ENCODE measurements around the gene SF3B4. TPM values are rescaled to one million over a fixed set of nuclear protein-coding genes. Genes with fewer than 3 reads are reported as not detected.
A peak's percentile ranks its signal among the peaks of the same experiment; 100 is the strongest.

SF3B4 gene
- total RNA-seq, 2 donors from 2014 or later, result 85.8 to 93.8 TPM

DNA sequence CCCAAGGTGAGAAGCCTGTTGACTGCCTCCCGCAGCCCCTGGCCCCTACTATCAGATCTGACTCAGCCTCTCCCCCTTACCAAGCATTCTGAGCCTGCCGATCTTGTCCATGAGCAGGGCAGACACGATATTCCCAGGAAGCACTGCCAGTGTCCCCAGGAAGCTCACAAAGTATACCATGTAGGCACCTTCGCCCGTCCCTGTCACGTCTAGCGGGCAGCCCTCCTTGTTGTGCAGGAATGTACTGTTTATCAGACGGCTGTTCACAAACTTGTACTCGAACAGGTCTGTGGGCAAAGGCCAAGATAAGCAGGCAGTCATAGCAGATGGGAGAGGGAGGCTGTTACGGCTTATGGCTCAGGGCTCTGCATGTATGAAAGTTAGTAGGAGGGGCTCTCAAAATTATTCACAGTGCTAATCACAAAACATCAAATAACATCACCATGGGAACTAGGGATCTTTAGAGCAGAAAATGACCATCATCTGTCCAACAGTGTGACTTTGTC, 21.0 kb downstream of the SF3B4 start:
- Mint-ChIP-seq H3K27me3 (ENCODE audit: insufficient read depth) (no peaks in the 10 kb centered on the region), H3K4me1 (no peaks in the 10 kb centered on the region), H3K9me3 (no peaks in the 10 kb centered on the region), H3K36me3 (ENCODE audit: low read depth) (peaks cover 41% of the 10 kb centered on the region), H3K27ac (no peak overlapping the region), H3K4me3 (no peak overlapping the region)
- Histone ChIP-seq H3K9me3 (ENCODE audit: control insufficient read depth, low read length) (no peaks in the 10 kb centered on the region), H3K4me1 (ENCODE audit: control insufficient read depth, insufficient read depth, low read length) (no peaks in the 10 kb centered on the region), H3K9ac (ENCODE audit: extremely low read depth, low read length, poor library complexity, severe bottlenecking) (no peak overlapping the region), H3K4me3 (ENCODE audit: low read length) (no peak overlapping the region), H3K27me3 (ENCODE audit: control insufficient read depth, insufficient read depth, low read length, poor library complexity, severe bottlenecking) (no peaks in the 10 kb centered on the region), H3K27ac (ENCODE audit: low read depth, low read length) (no peak overlapping the region), H3K36me3 (ENCODE audit: control insufficient read depth, insufficient read depth, low read length) (peaks cover 6% of the 10 kb centered on the region)
- TF ChIP-seq, protein P1, sequence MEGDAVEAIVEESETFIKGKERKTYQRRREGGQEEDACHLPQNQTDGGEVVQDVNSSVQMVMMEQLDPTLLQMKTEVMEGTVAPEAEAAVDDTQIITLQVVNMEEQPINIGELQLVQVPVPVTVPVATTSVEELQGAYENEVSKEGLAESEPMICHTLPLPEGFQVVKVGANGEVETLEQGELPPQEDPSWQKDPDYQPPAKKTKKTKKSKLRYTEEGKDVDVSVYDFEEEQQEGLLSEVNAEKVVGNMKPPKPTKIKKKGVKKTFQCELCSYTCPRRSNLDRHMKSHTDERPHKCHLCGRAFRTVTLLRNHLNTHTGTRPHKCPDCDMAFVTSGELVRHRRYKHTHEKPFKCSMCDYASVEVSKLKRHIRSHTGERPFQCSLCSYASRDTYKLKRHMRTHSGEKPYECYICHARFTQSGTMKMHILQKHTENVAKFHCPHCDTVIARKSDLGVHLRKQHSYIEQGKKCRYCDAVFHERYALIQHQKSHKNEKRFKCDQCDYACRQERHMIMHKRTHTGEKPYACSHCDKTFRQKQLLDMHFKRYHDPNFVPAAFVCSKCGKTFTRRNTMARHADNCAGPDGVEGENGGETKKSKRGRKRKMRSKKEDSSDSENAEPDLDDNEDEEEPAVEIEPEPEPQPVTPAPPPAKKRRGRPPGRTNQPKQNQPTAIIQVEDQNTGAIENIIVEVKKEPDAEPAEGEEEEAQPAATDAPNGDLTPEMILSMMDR (conservative IDR thresholded peaks at IDR 0.05), result no peak
- no peak for DNase-seq
- 89 to 91% methylated on average over 8 to 10 of the region's 10 CpGs for WGBS, 2 experiments (ENCODE audit: insufficient coverage in 1 of 2, insufficient read length in 1 of 2)

DNA sequence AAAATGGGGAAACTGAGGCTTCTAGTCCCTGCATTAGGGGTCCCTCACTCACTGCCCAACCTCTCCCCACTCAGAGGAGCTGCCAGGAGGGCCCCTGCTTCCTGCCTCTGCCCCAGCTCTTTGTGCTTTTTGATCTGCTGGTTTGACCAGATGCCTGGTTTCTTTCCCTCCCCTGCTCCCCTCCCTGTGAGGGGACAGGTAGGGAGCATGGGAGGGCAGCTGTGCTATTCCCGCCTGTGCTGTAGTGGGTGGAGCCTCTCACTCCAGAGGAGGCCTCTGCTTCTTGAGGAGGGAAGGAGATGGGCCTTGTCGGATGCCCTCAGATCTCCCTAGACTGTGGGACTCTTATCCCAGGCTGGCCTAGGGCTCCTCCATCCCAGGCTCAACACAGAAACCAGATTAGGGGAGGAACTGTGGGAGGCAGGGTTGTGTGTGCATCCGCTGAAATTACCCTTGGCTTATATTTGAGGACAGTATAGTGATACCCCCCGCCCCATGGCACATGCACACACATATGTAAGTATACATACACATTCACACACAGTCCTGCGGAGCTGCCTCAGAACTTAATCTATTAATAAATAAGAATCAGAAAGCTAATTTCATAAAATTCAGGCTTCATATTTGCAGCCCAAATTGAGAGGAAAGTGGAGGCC, 23.6 kb downstream of the SF3B4 start:
- Mint-ChIP-seq H3K4me3 (no peak overlapping the region), H3K27ac (no peak overlapping the region), H3K36me3 (ENCODE audit: low read depth) (peaks cover 30% of the 10 kb centered on the region), H3K9me3 (no peaks in the 10 kb centered on the region), H3K27me3 (ENCODE audit: insufficient read depth) (peaks cover 10% of the 10 kb centered on the region), H3K4me1 (peaks cover 2% of the 10 kb centered on the region)
- no peak overlapping the region for H3K27ac ChIP-seq (ENCODE audit: low read depth, low read length)
- H3K4me1 ChIP-seq (ENCODE audit: control insufficient read depth, insufficient read depth, low read length), result no peaks in the 10 kb centered on the region
- no peaks in the 10 kb centered on the region for H3K36me3 ChIP-seq (ENCODE audit: control insufficient read depth, insufficient read depth, low read length)
- no peak for DNase-seq
- no peaks in the 10 kb centered on the region for H3K9me3 ChIP-seq (ENCODE audit: control insufficient read depth, low read length)
- WGBS, 2 experiments (ENCODE audit: insufficient coverage in 1 of 2, insufficient read length in 1 of 2), result 71 to 91% methylated on average over 1 to 5 of the region's 5 CpGs
- H3K27me3 ChIP-seq (ENCODE audit: control insufficient read depth, insufficient read depth, low read length, poor library complexity, severe bottlenecking), result no peaks in the 10 kb centered on the region
- H3K9ac ChIP-seq (ENCODE audit: extremely low read depth, low read length, poor library complexity, severe bottlenecking), result no peak overlapping the region
- no peak overlapping the region for H3K4me3 ChIP-seq (ENCODE audit: low read length)
- TF ChIP-seq, protein P1 (conservative IDR thresholded peaks at IDR 0.05), result no peak

DNA sequence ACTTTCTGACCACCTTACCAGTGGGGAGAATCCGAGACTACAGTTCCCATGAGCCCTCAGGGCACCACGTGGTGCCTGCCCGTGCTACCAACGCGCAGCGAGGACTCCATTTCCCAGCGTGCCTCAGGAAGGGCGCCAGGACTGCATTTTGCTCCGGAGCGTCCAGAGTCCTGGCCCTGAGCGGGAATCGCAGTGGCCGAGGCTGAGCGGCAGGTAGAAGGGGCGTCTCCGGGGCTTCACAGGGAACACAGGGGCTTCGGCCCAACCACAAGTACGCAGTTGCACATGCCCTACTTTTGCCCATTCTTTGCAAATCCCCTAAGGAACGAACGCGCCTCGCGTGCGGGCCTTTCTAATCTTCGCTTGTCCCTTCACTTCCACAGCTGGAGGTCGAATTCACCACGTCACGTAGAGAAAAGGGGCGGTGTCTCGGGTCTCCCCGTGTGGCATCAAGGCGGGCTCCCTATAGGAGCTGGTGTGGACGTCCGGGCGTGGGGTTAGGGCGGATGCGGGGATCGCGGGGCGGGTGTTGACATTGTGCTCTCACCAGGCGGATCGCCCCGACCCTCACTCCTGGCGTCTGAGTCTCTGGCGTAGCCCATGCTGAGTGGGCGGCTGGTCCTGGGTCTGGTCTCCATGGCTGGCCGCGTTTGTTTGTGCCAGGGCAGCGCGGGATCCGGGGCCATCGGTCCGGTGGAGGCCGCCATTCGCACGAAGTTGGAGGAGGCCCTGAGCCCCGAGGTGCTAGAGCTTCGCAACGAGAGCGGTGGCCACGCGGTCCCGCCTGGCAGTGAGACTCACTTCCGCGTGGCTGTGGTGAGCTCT, 27.9 kb downstream of the SF3B4 start, which contains the start of gene BOLA1:
Gene BOLA1, plus strand, starts transcription at position 109 of the 825 bp plus-strand sequence. Its CDS starts 492 bp downstream, at position 601.
- 52 to 78% methylated on average over 44 to 65 of the region's 65 CpGs for WGBS, 2 experiments (ENCODE audit: insufficient coverage in 1 of 2, insufficient read length in 1 of 2)
- H3K27me3 ChIP-seq (ENCODE audit: control insufficient read depth, insufficient read depth, low read length, poor library complexity, severe bottlenecking), result no peaks in the 10 kb centered on the region
- H3K9me3 ChIP-seq (ENCODE audit: control insufficient read depth, low read length), result peaks cover 4% of the 10 kb centered on the region
- TF ChIP-seq, protein P1 (conservative IDR thresholded peaks at IDR 0.05), result no peak
- no peak within 1 kb of the TSS for H3K27ac ChIP-seq (ENCODE audit: low read depth, low read length)
- Mint-ChIP-seq H3K4me3 (peak within 1 kb of the TSS; percentile 78), H3K36me3 (ENCODE audit: low read depth) (peaks cover 8% of the 10 kb centered on the region), H3K27me3 (ENCODE audit: insufficient read depth) (peaks cover 10% of the 10 kb centered on the region), H3K4me1 (peaks cover 2% of the 10 kb centered on the region), H3K9me3 (no peaks in the 10 kb centered on the region), H3K27ac (peak within 1 kb of the TSS; percentile 94)
- peak; percentile 97 for DNase-seq
- no peaks in the 10 kb centered on the region for H3K4me1 ChIP-seq (ENCODE audit: control insufficient read depth, insufficient read depth, low read length)
- no peaks in the 10 kb centered on the region for H3K36me3 ChIP-seq (ENCODE audit: control insufficient read depth, insufficient read depth, low read length)
- peak within 1 kb of the TSS; percentile 50 for H3K9ac ChIP-seq (ENCODE audit: extremely low read depth, low read length, poor library complexity, severe bottlenecking)
- peak within 1 kb of the TSS; percentile 81 for H3K4me3 ChIP-seq (ENCODE audit: low read length)

All from endodermal cell (in vitro differentiated cells).